Activated naive CD8-positive, alpha-beta T cell treated with anti-CD3 and anti-CD28 coated beads, Interleukin-2, amount 50 U/mL, for 24 hours (primary cell): ENCODE data around the gene SCNN1B.
"Not testable (repeated sequence)": the region's sequence is repeated elsewhere in the genome, so short reads cannot be mapped to it uniquely, and the experiment has no call there.

Experiments used
- ATAC-seq: fragments of 150-1000 bp; cut with Tn5 transposase; one replicate; pipeline ENCODE4 v1.10.0; 2021
- DNase-seq: peaks from one replicate; pipeline ENCODE4 v3.0.0; 2021
- H3K27ac Mint-ChIP-seq: one replicate; pipeline ENCODE4 v1.8.0; 2021; ENCODE audit warnings: mild to moderate bottlenecking, mixed read lengths
- H3K27me3 Mint-ChIP-seq: one replicate; pipeline ENCODE4 v1.8.0; 2021; ENCODE audit warnings: mixed read lengths
- H3K36me3 Mint-ChIP-seq: one replicate; pipeline ENCODE4 v1.8.0; 2021; ENCODE audit warnings: low read depth, mixed read lengths
- H3K4me1 Mint-ChIP-seq: one replicate; pipeline ENCODE4 v1.8.0; 2021; ENCODE audit warnings: mixed read lengths
- H3K4me3 Mint-ChIP-seq: one replicate; pipeline ENCODE4 v1.8.0; 2021; ENCODE audit warnings: mild to moderate bottlenecking, moderate library complexity, mixed read lengths
- H3K9me3 Mint-ChIP-seq: one replicate; pipeline ENCODE4 v1.8.0; 2021; ENCODE audit warnings: mixed read lengths

SCNN1B gene

GRCh38 chr16:23345237-23345636, 43.1 kb downstream of the SCNN1B start:
- H3K9me3 Mint-ChIP-seq = no peaks in the 10 kb centered on the region
- DNase-seq (no peak), ATAC-seq (no peak)
- peaks cover 14% of the 10 kb centered on the region for H3K27me3 Mint-ChIP-seq
- H3K4me3 Mint-ChIP-seq = no peak overlapping the region
- H3K4me1 Mint-ChIP-seq = no peaks in the 10 kb centered on the region
- no peaks in the 10 kb centered on the region for H3K36me3 Mint-ChIP-seq
- no peak overlapping the region for H3K27ac Mint-ChIP-seq

GRCh38 chr16:23348579-23349469, 46.7 kb downstream of the SCNN1B start:
- ATAC-seq (no peak), DNase-seq (no peak)
- no peak overlapping the region for H3K27ac Mint-ChIP-seq
- no peaks in the 10 kb centered on the region for H3K4me1 Mint-ChIP-seq
- no peak overlapping the region for H3K4me3 Mint-ChIP-seq
- no peaks in the 10 kb centered on the region for H3K36me3 Mint-ChIP-seq
- peaks cover 16% of the 10 kb centered on the region for H3K27me3 Mint-ChIP-seq
- no peaks in the 10 kb centered on the region for H3K9me3 Mint-ChIP-seq

GRCh38 chr16:23351360-23351759, 49.3 kb downstream of the SCNN1B start:
- Mint-ChIP-seq H3K27me3 (peaks cover 9% of the 10 kb centered on the region), H3K9me3 (no peaks in the 10 kb centered on the region), H3K27ac (no peak overlapping the region), H3K4me1 (no peaks in the 10 kb centered on the region), H3K36me3 (no peaks in the 10 kb centered on the region), H3K4me3 (no peak overlapping the region)
- no peak for DNase-seq
- ATAC-seq = no peak

GRCh38 chr16:23353440-23353839, 51.3 kb downstream of the SCNN1B start:
- H3K4me3 Mint-ChIP-seq = no peak overlapping the region
- no peak for DNase-seq
- no peak overlapping the region for H3K27ac Mint-ChIP-seq
- no peak for ATAC-seq
- H3K4me1 Mint-ChIP-seq = no peaks in the 10 kb centered on the region
- peaks cover 6% of the 10 kb centered on the region for H3K27me3 Mint-ChIP-seq
- no peaks in the 10 kb centered on the region for H3K36me3 Mint-ChIP-seq
- no peaks in the 10 kb centered on the region for H3K9me3 Mint-ChIP-seq

- no peak for ATAC-seq
- H3K27me3 Mint-ChIP-seq = peaks cover 2% of the 10 kb centered on the region
- H3K4me3 Mint-ChIP-seq = no peak overlapping the region
- no peaks in the 10 kb centered on the region for H3K9me3 Mint-ChIP-seq
- no peaks in the 10 kb centered on the region for H3K4me1 Mint-ChIP-seq
- no peak overlapping the region for H3K27ac Mint-ChIP-seq
- no peak for DNase-seq
- H3K36me3 Mint-ChIP-seq = no peaks in the 10 kb centered on the region
Observed at GRCh38 chr16:23354246-23354645, 52.1 kb downstream of the SCNN1B start.

- Mint-ChIP-seq H3K27ac (no peak overlapping the region), H3K9me3 (no peaks in the 10 kb centered on the region), H3K4me1 (no peaks in the 10 kb centered on the region), H3K4me3 (no peak overlapping the region), H3K36me3 (no peaks in the 10 kb centered on the region), H3K27me3 (peaks cover 2% of the 10 kb centered on the region)
- ATAC-seq (no peak), DNase-seq (no peak)
Observed at GRCh38 chr16:23355106-23355670, 53.1 kb downstream of the SCNN1B start.

- DNase-seq = no peak
- Mint-ChIP-seq H3K27ac (no peak overlapping the region), H3K36me3 (no peaks in the 10 kb centered on the region), H3K4me3 (no peak overlapping the region), H3K27me3 (no peaks in the 10 kb centered on the region), H3K4me1 (no peaks in the 10 kb centered on the region), H3K9me3 (no peaks in the 10 kb centered on the region)
- ATAC-seq = no peak
Observed at GRCh38 chr16:23356941-23357340, 54.8 kb downstream of the SCNN1B start.

GRCh38 chr16:23357761-23358290, 55.7 kb downstream of the SCNN1B start:
- no peaks in the 10 kb centered on the region for H3K36me3 Mint-ChIP-seq
- H3K27ac Mint-ChIP-seq = no peak overlapping the region
- no peaks in the 10 kb centered on the region for H3K9me3 Mint-ChIP-seq
- ATAC-seq (no peak), DNase-seq (no peak)
- no peak overlapping the region for H3K4me3 Mint-ChIP-seq
- no peaks in the 10 kb centered on the region for H3K27me3 Mint-ChIP-seq
- H3K4me1 Mint-ChIP-seq = no peaks in the 10 kb centered on the region

- DNase-seq (no peak), ATAC-seq (no peak)
- H3K4me3 Mint-ChIP-seq = no peak overlapping the region
- no peaks in the 10 kb centered on the region for H3K4me1 Mint-ChIP-seq
- no peaks in the 10 kb centered on the region for H3K27me3 Mint-ChIP-seq
- H3K9me3 Mint-ChIP-seq = no peaks in the 10 kb centered on the region
- H3K36me3 Mint-ChIP-seq = no peaks in the 10 kb centered on the region
- no peak overlapping the region for H3K27ac Mint-ChIP-seq
Observed at GRCh38 chr16:23359092-23359760, 57.1 kb downstream of the SCNN1B start.

GRCh38 chr16:23362460-23363317, 60.6 kb downstream of the SCNN1B start:
- Mint-ChIP-seq H3K27ac (no peak overlapping the region), H3K9me3 (no peaks in the 10 kb centered on the region), H3K36me3 (no peaks in the 10 kb centered on the region), H3K4me3 (no peak overlapping the region), H3K27me3 (no peaks in the 10 kb centered on the region), H3K4me1 (peaks cover 8% of the 10 kb centered on the region)
- DNase-seq = no peak
- no peak for ATAC-seq

GRCh38 chr16:23365602-23366240, 63.6 kb downstream of the SCNN1B start:
- Mint-ChIP-seq H3K36me3 (no peaks in the 10 kb centered on the region), H3K9me3 (no peaks in the 10 kb centered on the region), H3K27me3 (no peaks in the 10 kb centered on the region), H3K4me3 (no peak overlapping the region), H3K4me1 (peaks cover 8% of the 10 kb centered on the region), H3K27ac (no peak overlapping the region)
- DNase-seq (no peak), ATAC-seq (peak; percentile 54)

- not testable (repeated sequence) for ATAC-seq, H3K27ac Mint-ChIP-seq, H3K4me3 Mint-ChIP-seq
Observed at GRCh38 chr16:23366341-23366740, 64.2 kb downstream of the SCNN1B start.

GRCh38 chr16:23367564-23367963, 65.5 kb downstream of the SCNN1B start:
- H3K4me1 Mint-ChIP-seq = peaks cover 8% of the 10 kb centered on the region
- H3K36me3 Mint-ChIP-seq = no peaks in the 10 kb centered on the region
- H3K9me3 Mint-ChIP-seq = no peaks in the 10 kb centered on the region
- DNase-seq (no peak), ATAC-seq (no peak)
- H3K27me3 Mint-ChIP-seq = no peaks in the 10 kb centered on the region
- no peak overlapping the region for H3K4me3 Mint-ChIP-seq
- no peak overlapping the region for H3K27ac Mint-ChIP-seq

More at GRCh38 chr16:23366341-23366740, 64.2 kb downstream of the SCNN1B start:
- not testable (repeated sequence) for H3K27me3 Mint-ChIP-seq, DNase-seq, H3K9me3 Mint-ChIP-seq, H3K36me3 Mint-ChIP-seq, H3K4me1 Mint-ChIP-seq

GRCh38 chr16:23367988-23368387, 65.9 kb downstream of the SCNN1B start:
- DNase-seq = no peak
- Mint-ChIP-seq H3K9me3 (no peaks in the 10 kb centered on the region), H3K4me1 (peaks cover 8% of the 10 kb centered on the region), H3K27ac (no peak overlapping the region), H3K4me3 (no peak overlapping the region), H3K27me3 (no peaks in the 10 kb centered on the region), H3K36me3 (no peaks in the 10 kb centered on the region)
- ATAC-seq = no peak
